Caki2 (cell line): Measurements from ENCODE around the gene RAD23A. TPM values are rescaled to one million over a fixed set of nuclear protein-coding genes. Genes with fewer than 3 reads are reported as not detected.
"Not testable (repeated sequence)": the region's sequence is repeated elsewhere in the genome, so short reads cannot be mapped to it uniquely, and the experiment has no call there.

Source experiments
- DNase-seq: peaks from one replicate; pipeline ENCODE4 v3.0.0-alpha.2; 2015; ENCODE audit warnings: low read depth
- in situ Hi-C: cut with HindIII; loops from 2 replicates; pipeline ENCODE4 v1.10.0; 2016; ENCODE audit warnings: low sequenced_read_pairs, low pct_unique_long_range_greater_than_20kb, mixed read lengths
- total RNA-seq: library from RNA; depleted of rRNA; stranded (reverse); fragments of >200 nt; shearing (Covaris generic); gene quantifications from 2 replicates; pipeline ENCODE4 v1.2.3, GENCODE V29; 2014; ENCODE audit warnings: low replicate concordance; rRNA removed

The RAD23A gene
- total RNA-seq = 211 and 217 TPM in 2 replicates

- in situ Hi-C loops = no loop called here
- DNase-seq = peak; percentile 95
These were observed at the start of gene RAD23A for GRCh38 chr19:12945479-12946091. Gene RAD23A (plus strand): TSS chr19:12945862. CDS start chr19:12945949, 87 bp downstream.

- no peak for DNase-seq
- in situ Hi-C loops = no loop called here
These were observed 49.2 kb upstream of the RAD23A start for GRCh38 chr19:12896460-12896859.

- in situ Hi-C loops = no loop called here
- no peak for DNase-seq
These were observed 45.7 kb upstream of the RAD23A start for GRCh38 chr19:12899891-12900518.

- no peak for DNase-seq
- in situ Hi-C loops = no loop called here
These were observed 38.5 kb upstream of the RAD23A start for GRCh38 chr19:12907166-12907565.

GRCh38 chr19:12912571-12912970, 33.1 kb upstream of the RAD23A start:
- in situ Hi-C loops = no loop called here

GRCh38 chr19:12913011-12913561, 32.6 kb upstream of the RAD23A start:
- in situ Hi-C loops = no loop called here
- DNase-seq = no peak

More at GRCh38 chr19:12912571-12912970, 33.1 kb upstream of the RAD23A start:
- DNase-seq = no peak

GRCh38 chr19:12913851-12914690, 31.6 kb upstream of the RAD23A start:
- DNase-seq = no peak
- in situ Hi-C loops = no loop called here

- in situ Hi-C loops, DNase-seq: not testable (repeated sequence)
These were observed 29.8 kb upstream of the RAD23A start for GRCh38 chr19:12915860-12916259.

GRCh38 chr19:12918253-12918652, 27.4 kb upstream of the RAD23A start:
- in situ Hi-C loops = no loop called here
- no peak for DNase-seq

GRCh38 chr19:12921047-12921446, 24.6 kb upstream of the RAD23A start:
- DNase-seq = no peak
- in situ Hi-C loops = no loop called here

- in situ Hi-C loops = no loop called here
- DNase-seq = no peak
These were observed 22.7 kb upstream of the RAD23A start for GRCh38 chr19:12922959-12923358.

GRCh38 chr19:12924621-12925310, 20.9 kb upstream of the RAD23A start:
- in situ Hi-C loops = no loop called here
- DNase-seq = no peak

- in situ Hi-C loops = no loop called here
- DNase-seq = no peak
These were observed 15.5 kb upstream of the RAD23A start for GRCh38 chr19:12930002-12930645.

GRCh38 chr19:12932392-12933286, 13.0 kb upstream of the RAD23A start:
- in situ Hi-C loops = no loop called here
- no peak for DNase-seq

- peak; percentile 82 for DNase-seq
- in situ Hi-C loops = no loop called here
These were observed 12.2 kb upstream of the RAD23A start, which contains the start of gene FARSA for GRCh38 chr19:12933287-12934072. Gene FARSA (minus strand): TSS chr19:12933711. CDS start chr19:12933696, 15 bp downstream.

GRCh38 chr19:12935071-12935470, 10.6 kb upstream of the RAD23A start:
- no peak for DNase-seq
- in situ Hi-C loops = no loop called here
